Activated CD8-positive, alpha-beta memory T cell treated with anti-CD3 and anti-CD28 coated beads, Interleukin-2, amount 50 U/mL, for 1 hour (primary cell): ENCODE measurements around the gene MAF.
A peak's percentile ranks its signal among the peaks of the same experiment; 100 is the strongest.

Source experiments
- DNase-seq: peaks from one replicate; pipeline ENCODE4 v3.0.0-alpha.2; 2020; ENCODE audit errors: extremely low read depth

MAF gene

DNA sequence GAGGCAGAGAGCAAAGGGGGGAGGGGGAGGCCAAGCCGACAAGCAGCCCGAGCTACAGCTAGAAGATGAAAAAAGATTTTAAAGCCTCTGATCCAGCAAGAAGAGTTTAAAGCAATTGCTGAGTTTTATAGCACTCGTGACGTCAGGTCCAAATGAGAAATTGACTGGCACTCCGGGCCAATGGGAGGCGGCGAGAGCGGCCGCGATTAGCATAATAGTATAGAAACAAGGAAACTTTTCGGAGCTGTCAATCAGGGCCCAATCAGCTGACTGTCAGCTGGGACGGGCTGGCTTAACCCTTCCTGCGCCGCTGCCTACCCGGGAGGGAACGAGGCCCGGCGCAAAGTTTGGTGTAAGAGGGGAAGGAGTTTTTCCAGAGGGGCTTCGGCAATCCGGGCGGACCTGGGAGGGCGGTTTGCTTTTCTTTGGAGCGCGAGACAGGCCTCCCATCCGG lies at the start of gene MAF:
MAF (minus strand) TSS at position 100 of the 454 bp plus-strand sequence. CDS start 835 bp downstream, outside the sequence.
- peak; percentile 73 for DNase-seq

DNA sequence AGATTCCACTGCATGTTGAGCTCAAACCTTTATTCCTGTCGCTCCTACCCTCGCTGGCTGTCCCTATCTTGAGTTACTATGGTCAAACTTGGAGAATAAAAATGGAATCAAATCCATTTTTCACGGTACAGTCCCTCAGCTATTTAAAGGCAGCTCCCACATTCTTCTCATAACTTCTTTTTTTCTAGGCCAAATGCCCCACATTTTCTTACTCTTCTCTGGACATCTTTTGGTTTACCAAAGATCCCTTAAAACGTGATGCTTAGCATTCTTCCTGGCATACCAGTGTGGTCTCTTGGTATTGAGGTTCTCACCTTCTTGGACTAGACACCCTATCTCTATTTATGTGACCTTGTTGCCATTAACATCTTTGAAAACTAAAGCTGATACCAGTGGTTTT lies 48.3 kb upstream of the MAF start:
- no peak for DNase-seq

DNA sequence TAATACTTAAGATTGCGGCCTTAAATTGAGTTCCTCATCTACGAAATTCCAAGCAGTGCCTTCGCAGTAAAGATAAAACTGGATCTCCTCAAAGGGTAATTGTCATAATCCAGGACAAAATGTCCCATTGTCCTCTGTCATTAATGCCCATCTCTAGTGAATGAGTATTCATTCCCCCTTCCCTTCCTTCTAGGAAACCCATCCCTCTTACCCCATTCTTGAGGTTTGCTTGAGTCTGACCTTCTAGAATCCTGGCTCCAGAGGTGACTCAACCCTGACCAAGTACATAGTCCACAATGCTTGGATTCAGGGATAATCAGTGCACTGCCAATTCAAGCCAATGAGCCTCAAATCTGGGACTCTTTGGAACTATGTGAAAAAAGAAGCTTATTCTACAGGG lies 47.0 kb upstream of the MAF start:
- DNase-seq, result no peak

DNA sequence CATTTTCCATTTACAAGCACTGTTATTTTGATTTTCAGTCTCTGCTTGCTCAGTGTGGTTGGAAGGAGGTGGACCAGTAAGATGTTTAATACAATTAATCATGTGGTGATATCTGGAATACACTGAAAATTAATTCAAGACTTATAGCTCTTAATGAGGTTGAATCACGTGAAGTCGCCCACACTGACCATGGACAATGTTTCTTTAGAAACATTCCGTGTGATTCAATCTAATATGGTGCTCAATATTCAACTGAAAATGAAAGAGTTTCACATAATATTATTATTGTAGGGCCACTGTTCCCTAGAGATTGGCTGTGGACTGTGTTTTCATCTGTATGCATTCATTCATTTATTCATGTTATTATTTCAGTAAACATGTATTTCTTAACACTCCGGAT lies 45.2 kb upstream of the MAF start:
- DNase-seq, result no peak

DNA sequence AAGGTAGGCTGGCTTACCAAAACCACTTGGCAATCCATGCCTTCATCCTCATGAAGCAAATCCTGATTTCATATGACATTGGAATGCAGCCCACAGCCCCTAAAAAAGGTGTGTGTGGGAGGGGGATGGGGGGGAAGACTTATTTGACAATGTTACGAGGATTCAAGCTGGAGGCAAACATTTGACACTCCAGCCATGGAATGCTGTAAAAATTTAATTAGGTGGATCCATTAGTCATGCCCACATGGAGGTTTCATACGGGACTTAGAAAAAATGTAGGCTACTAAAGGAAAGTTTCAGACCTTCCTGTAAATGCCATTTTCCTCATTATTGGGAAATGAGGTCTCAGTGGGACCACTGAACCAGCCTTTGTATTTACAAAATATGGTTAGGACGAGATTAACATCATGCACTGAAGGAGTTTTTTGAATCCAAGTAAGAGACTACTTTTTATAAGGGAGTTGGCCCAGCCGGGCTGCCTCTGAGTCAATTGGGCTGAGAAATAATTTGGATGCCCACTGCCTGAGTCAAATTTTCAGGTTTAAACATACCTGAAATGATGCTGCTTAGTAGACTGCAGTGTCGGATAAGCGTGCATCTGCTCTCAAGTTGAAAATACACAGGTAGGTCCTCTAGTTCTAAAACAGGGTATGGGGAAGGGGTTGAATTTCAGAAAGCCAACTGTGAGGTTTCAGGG lies 44.6 kb upstream of the MAF start:
- no peak for DNase-seq

DNA sequence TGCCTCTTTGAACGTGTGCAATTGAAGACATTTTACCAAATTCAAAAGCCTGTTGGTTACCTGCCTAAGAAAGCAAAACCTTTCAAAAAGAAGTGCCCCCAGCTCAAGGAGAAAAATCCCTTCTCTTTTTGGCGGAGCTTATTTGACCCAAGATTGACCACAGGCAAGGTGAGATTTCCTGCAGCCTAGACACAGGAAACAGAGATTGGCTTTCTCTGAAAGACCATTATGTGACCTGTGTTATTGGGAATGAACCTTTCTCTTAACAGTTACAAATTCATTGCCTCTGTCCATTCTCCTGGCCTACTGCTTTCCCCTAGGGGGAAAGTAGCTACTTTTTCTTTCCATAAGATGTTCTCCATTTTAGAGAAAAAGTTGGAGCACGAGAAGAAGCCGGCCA lies 42.1 kb upstream of the MAF start:
- DNase-seq, result no peak

DNA sequence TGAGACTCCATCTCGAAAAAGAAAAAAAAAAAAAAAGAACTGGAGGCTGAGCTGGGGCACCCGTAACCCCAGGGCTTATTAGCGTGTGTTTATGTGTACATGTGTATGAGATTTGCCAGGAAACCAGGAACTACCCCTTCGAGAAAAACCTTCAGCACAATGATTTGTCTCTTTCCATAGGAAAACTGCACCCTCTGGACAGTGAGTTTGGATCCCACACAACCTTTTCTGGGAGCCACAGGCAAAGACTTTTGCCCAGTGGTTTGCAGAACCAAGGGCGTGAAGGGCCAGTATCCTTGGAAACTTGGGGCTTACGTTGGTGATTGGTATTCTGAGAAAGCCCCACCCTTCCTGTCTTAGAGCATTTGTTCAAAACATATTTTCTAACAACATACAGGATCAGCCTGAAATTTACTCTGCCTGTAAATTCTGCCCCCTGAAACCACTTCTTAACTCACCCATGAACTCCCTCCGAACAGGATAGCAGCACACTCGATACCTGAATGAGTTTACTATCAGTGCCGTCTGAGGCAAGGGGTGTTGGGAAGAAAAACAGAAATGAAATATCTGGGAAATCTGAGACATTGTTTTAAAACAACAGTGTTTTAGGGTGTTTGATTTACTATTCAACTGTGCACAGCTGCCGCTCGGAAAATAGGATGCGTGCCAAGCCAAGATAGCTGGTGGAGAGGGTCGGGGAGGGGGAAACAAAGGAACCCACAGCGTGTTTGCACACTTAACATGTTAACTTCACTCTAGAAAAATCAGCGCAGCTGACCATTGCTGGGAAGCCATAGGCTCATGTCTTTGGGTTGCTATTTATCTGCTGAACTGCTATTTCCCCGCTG lies 40.2 kb upstream of the MAF start:
- DNase-seq, result no peak

DNA sequence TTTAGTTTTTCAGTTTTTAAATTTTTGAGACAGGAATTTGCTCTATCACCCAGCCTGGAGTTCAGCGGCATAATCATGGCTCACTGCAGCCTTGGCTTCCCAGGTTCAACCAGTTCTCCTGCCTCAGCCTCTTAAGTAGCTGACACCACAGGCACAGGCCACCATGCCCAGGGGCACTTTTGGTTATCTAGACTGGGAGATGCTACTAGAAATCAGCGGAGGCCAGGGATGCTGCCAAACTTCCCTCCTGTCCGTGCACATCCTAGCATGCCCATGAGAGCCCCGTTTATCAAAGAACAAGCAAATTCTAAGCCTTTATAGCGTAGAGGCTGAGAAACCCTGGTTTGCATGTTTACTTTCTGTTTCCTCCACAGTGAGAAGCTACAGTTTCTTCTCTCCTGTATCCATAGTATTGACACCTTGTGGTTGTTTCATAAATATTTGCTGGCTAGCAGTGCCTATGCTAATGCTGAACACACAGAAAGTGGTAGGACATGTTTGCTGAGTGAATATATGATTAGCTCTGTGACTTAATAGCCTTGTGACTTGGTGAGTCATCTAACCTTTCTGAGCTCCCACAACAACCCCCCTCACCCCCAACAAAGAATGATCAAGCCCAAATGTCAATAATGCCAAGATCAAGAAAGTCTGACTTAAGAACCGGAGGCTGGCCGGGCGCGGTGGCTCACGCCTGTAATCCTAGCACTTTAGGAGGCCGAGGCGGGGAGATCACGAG lies 39.2 kb upstream of the MAF start:
- DNase-seq, result no peak

DNA sequence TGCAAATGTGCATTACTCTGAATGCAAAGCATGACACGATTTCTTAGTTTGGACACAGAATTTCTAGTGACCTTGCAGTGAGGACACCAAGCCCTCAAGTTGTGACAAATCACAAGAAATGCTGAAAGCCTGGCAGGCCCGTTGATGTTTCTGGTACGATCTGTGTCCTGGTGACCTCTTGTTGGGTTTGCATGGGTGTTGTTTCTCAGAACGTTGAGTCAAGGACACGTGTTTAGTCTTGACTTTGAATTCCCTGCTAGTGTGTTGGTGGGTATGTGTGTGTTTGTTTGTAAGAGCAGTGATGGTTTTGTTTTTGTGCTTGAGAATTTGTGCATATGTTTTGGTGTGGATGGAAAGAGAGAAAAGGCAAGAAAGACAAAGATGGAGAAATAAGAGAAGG lies 37.8 kb upstream of the MAF start:
- no peak for DNase-seq

DNA sequence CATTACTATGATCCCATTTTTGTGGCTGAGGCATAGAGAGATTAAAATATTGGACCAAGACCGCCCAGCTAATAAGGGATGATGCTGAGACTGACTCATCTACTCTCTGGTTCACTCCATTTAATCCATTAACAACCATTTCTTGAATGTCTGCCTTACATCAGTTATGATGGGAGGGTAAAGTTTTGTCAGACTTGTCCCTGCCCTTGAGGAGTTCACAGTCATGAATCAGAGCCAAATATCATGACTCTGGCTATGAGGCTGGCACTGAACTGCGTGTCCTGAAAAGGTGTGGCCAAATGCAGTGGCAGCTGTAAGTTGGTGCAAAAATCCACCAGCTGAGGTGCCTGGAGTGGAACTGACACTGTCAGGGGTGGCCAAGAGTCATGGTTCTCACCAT lies 35.0 kb upstream of the MAF start:
- DNase-seq, result no peak

DNA sequence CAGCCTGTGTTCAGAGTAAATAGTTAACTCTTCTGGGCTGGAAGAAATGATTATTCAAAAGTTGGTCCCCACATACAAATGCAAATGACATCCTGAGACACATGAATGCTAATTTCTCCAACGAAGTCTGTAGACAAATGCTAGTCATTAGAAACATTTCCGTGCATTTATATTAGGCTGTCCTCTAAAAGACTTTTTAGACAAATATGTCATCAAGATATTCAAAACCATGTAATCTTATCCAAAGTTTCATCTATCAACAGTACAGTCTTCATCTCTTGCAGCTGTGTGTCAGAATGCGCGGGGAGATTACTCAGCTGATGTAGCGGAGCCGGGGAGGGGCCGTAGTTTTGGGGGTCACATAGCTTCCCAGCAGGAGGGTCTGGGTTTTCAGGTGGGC lies 33.8 kb upstream of the MAF start:
- no peak for DNase-seq

DNA sequence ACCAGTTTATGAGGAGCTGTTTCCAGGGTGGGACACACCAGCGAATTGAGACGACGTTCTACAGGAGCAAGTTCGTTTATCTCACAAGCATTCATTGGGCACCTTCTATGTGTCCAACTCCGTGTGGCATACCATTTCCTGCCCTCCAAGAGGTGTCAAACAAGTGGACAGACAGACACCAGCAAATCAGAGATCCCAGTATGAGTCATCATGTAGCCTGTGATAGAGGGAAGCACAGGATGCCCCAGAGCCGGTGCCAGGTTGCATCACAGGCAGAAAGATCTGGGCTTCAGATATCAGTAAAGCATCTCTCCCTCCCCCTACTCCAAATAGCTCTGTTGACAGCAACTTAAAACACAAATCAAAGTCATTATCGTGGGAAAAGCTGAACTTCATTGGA lies 31.8 kb upstream of the MAF start:
- no peak for DNase-seq

DNA sequence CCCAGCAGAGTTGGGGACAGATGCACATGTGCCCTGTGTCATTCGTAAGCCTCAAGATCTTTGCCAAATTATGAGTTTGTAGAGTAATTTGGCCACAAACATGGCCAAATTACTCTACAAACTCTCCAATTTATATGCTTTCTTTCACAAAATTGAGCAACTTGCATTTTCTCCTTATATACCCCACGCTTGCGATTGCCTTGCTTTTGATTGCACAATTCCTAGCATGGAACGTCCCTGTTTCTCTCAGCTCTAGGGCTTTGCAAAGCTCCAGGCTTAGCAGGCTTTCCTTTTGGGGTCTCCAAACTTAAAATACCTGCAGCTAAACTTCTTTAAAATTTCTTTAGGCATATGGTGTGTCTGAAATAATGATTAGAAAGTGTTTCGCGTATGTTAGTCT lies 28.5 kb upstream of the MAF start:
- no peak for DNase-seq

DNA sequence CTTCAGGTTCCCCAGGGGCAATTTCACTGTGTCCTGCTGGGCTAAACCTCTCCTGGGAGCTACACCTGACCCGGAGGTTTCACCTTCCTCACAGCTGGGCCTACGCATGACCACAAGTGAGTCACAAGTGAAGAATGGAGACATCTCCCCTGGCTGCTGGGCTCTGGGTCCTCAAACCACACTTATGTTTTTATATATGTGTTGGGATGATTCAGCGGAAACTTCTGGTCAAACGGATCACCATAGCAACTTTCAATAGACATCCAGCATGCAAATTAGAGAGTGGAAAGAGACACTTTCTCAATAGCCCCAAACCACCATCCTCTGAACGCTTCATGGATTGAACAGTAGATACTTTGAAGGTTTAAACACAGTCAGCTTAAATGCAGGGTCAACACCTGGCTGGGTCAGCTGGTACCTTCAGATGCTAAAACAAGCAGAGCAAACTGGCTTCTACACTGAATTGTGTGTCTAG lies 28.0 kb upstream of the MAF start:
- no peak for DNase-seq

DNA sequence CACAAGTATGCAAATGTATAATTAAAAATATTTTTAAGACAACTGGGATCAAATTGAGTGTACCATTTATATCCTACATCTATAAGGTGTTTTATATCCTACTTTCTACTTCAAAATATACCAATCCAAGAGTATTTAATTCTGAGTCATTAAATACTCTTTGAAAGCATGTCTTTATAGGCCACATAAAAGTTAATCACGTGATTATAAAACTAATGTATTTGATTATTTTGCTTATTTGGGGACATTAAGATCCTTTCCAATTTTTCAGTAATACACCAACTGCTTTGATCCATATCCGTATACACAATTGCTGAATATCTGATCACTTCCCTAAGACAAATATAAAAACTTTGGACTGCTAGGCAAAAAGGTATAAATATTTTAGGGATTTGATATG lies 26.6 kb upstream of the MAF start:
- DNase-seq, result no peak

DNA sequence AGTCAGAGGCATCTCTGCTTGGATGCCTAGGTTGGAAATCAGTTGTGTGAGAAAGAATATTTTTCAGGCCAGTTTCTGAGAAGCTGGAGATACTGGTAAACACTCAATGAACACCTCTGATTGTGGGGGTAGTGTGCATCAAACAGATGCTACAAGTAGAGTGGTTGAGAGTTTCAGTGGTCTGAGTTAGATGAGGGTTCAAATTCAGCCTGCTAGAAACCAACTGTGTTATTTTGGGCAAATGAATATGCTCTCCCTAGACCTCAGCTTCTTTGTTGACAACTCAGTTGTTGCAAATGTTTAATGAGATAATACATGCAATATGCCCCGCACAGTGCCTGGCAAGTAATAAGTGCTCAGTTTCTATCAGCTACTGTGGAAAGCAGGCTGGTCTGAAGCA lies 25.2 kb upstream of the MAF start:
- DNase-seq, result no peak

DNA sequence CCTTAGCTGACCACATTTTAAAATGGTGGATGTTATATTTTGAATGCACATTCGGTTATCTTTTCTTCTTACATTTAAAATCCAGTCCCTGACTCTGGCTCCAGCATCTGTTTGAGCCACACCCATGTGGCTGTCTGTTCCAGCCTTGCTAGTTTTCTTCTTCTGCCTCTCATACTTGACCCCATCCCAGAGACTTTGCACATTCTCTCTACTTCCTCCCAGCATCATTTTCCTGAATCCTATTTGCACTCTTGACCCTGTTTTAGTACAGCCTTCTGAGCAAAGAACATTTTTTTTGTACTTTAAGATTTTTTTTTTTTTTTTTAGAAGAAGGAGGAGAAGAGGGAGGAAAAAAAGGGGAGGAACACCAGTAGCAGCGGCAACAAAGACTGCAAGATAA lies 23.3 kb upstream of the MAF start:
- DNase-seq, result no peak

DNA sequence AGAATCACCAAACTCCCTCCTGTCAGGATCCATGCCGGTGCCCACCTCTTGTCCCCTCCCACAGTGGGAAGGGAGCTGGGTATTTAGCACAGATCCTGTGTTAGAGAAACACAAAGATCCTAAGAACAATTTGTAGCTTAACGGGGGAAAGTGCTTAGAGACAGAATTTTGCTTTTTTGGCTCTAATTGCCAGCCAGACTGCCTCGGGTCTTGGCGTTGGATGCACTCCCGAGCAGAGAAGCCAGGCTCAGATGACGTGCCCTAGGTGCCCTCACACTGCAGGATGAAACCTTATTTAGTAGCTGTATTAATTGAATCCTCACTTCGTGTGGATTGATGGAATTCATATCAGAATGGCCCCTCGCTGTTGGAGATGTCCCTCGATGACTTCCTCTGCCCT lies 22.5 kb upstream of the MAF start:
- DNase-seq, result no peak

DNA sequence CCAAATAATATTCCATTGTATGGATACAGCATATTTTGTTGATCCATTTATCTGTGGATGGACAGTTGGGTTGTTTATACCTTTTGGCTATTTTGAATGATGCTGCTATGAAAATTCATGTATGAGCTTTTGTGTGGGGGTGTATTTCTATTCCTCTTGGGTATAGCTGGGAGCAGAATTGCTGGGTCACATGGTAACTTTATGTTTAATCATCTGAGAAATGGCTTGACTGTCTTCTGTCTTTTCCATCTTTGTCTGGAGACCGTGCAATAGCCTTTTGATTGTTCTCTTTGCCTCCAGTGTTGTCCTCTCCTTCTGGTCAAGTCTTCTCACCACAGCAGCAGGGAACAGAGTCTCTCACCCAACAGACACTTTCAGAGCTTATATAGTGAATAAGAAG lies 20.5 kb upstream of the MAF start:
- DNase-seq, result no peak

DNA sequence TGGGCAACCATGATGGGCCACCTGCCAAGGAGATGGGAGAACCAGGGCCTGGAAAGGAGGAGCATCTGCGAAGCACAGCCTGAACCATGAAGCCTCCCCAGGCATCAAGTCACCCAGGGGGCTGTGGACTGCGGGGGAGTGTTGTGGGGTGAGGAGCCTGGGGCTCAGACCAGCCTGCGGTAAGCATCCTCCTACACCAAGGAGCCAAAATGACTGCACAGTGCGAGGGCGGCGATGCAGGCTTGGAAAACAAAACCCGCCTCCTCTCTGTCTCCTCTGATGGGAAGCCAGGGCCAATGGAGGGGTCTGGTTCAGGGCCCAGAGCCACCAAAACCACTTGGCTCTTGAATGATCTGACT lies 18.1 kb upstream of the MAF start:
- DNase-seq, result no peak

DNA sequence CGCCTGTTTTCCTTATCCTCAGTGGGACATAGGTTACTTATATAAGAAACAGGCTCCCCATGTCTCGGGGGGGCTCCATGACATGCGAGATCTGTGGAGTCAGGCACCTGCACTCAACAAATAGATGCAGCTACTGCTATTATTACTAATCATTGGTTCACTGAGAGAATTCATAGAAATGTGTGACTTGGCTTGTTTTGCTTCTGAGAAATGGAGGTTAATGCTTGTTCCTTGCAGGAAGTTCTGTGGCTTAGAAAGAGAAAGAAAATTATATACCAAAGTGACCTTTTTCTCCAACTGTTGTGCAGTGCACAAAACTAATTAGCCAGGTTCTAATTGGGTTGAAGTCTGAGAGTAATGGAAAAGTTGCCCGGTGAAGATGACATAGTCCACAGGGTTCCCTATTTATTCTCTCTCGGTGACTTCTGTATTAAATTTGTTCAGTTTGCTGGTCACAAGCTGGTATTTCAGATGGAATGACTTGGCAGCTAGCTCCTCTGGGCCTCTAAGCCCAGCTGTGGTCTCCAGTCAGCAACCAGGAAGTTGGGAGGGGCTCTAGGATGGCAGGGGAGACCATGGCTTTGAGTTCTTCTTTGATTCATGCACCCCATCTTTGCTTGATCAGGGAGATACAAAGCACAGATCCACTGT lies 17.6 kb upstream of the MAF start:
- DNase-seq, result no peak

DNA sequence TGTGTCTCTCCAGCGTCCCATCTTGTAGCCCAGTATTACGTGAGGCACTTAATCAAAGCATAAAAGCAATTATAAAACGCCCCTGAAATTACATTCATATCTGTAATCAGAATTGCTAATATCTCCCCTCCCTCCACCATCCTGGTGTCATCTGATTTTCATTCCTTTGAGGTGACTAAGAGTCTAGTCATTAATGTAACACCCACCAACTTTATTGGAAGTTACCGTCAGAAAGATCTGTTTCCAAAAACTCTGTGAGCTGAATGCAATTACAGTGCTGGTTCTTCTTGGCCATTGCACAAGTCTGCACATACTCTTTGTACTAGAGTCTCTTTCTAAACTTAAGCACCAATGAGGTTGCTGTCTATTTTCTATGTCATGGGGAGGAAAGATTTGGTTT lies 12.5 kb upstream of the MAF start:
- no peak for DNase-seq
